HepG2 (cell line): Measurements from ENCODE around the gene HCRTR1. TPM values are rescaled to one million over a fixed set of nuclear protein-coding genes. Genes with fewer than 3 reads are reported as not detected.

ENCODE experiments used
- ATAC-seq: fragments of 200-7000 bp; cut with Tn5 transposase; 3 replicates; pipeline ENCODE4 v1.9.1; 2020; ENCODE audit warnings: mild to moderate bottlenecking, moderate library complexity
- BruUV-seq: library from RNA; stranded (reverse); fragments of 400-500 nt; replicated peaks from 2 replicates; lab custom pipeline; 2021; lab: Mats Ljungman, UMichigan
- CTCF ChIA-PET: fragments of 300-600 bp; formaldehyde crosslinking; extraction: SDS; loops from one replicate; lab custom pipeline; 2021; ENCODE audit warnings: low total read pairs, inconsistent platforms, low intra/inter-chr PET ratio; lab: Yijun Ruan, JAX
- POLR2A ChIA-PET: fragments of 350-600 bp; sonication (Branson Sonifier 250); formaldehyde crosslinking; loops from one replicate; lab custom pipeline; 2020; ENCODE audit warnings: antibody characterized with exemption, inconsistent platforms; lab: Yijun Ruan, JAX
- DNase-seq: peaks from one replicate; pipeline ENCODE4 v3.0.0-alpha.2; 2015; ENCODE audit warnings: low spot score
- FAIRE-seq: peaks from 3 replicates; lab custom pipeline; 2011; peaks lifted over from hg19 to GRCh38; lab: Jason Lieb, UNC
- H2AFZ ChIP-seq: one replicate; pipeline ENCODE4 v1.6.1; 2011; ENCODE audit warnings: low read length, inconsistent platforms
- H3K27ac ChIP-seq: fragments of 300-600 bp; 3 replicates; pipeline ENCODE4 v1.8.0; 2011; ENCODE audit warnings: mixed run types, mild to moderate bottlenecking, mixed read lengths, low read length, inconsistent platforms; ENCODE audit not compliant: insufficient read depth; ENCODE audit errors: extremely low read length
- H3K27me3 ChIP-seq, 2 experiments: fragments of 200-600 bp in 1 of 2; 2 replicates in 1 of 2; 3 replicates in 1 of 2; pipeline versions ENCODE4 v1.6.0 to v1.8.0; 2011; ENCODE audit warnings: low read length in 2 of 2, mild to moderate bottlenecking in 2 of 2, moderate library complexity in 2 of 2, inconsistent platforms in 1 of 2; ENCODE audit not compliant: insufficient read depth in 2 of 2, control insufficient read depth in 1 of 2
- H3K36me3 ChIP-seq, 2 experiments: fragments of 200-600 bp in 1 of 2; replicated peaks in 1 of 2; 2 replicates in 1 of 2; 3 replicates in 1 of 2; pipeline versions ENCODE4 v1.5.1 to v1.8.0; 2011; ENCODE audit warnings: low read length in 2 of 2, inconsistent platforms in 1 of 2; ENCODE audit not compliant: insufficient read depth in 2 of 2, control insufficient read depth in 1 of 2
- H3K4me1 ChIP-seq: 2 replicates; pipeline ENCODE4 v1.5.1; 2012; ENCODE audit warnings: low read length, inconsistent platforms; ENCODE audit not compliant: insufficient read depth
- H3K4me2 ChIP-seq: 2 replicates; pipeline ENCODE4 v1.6.0; 2011; ENCODE audit warnings: low read depth, low read length, inconsistent platforms
- H3K4me3 ChIP-seq, 3 experiments: fragments of 200-600 bp in 1 of 3; sonication (generic), shearing (Covaris generic) in 1 of 3; replicated peaks in 1 of 3; 2 replicates each; pipeline ENCODE4 v1.5.1; 2011 to 2016; ENCODE audit warnings: low read length in 3 of 3, inconsistent platforms in 2 of 3, low read depth in 2 of 3, mild to moderate bottlenecking in 2 of 3, control low read depth in 1 of 3, mixed read lengths in 1 of 3; ENCODE audit not compliant: insufficient read depth in 1 of 3
- H3K79me2 ChIP-seq: one replicate; pipeline ENCODE4 v1.6.1; 2011; ENCODE audit warnings: low read length, inconsistent platforms; ENCODE audit not compliant: insufficient read depth
- H3K9ac ChIP-seq: 2 replicates; pipeline ENCODE4 v1.6.0; 2011; ENCODE audit warnings: mild to moderate bottlenecking, low read depth, low read length, inconsistent platforms; ENCODE audit not compliant: insufficient read depth
- H3K9me3 ChIP-seq: 2 replicates; pipeline ENCODE4 v1.5.1; 2012; ENCODE audit warnings: mild to moderate bottlenecking, low read length
- H4K20me1 ChIP-seq: 2 replicates; pipeline ENCODE4 v1.6.0; 2011; ENCODE audit warnings: inconsistent platforms, mild to moderate bottlenecking, low read length, moderate library complexity; ENCODE audit not compliant: insufficient read depth
- KDM3A ChIP-seq: IDR thresholded peaks from 2 replicates; pipeline ENCODE4 v1.6.1; 2018; ENCODE audit warnings: low read depth, missing compliant biosample characterization
- KLF16 ChIP-seq, 2 experiments: sonication (generic) in 1 of 2; formaldehyde crosslinking in 1 of 2; IDR thresholded peaks; 2 replicates each; pipeline versions ENCODE4 v1.6.1 to v1.8.0; 2016 to 2023; ENCODE audit warnings: missing genetic modification reagents in 2 of 2, missing compliant biosample characterization in 1 of 2
- SIX4 ChIP-seq: sonication (generic); formaldehyde crosslinking; IDR thresholded peaks from 2 replicates; pipeline ENCODE4 v1.4.0; 2020; ENCODE audit warnings: missing genetic modification reagents
- ZBTB7A ChIP-seq: sonication (generic); formaldehyde crosslinking; IDR thresholded peaks from 2 replicates; pipeline ENCODE4 v1.8.0; 2022; ENCODE audit warnings: mild to moderate bottlenecking, missing genetic modification reagents
- ZNF577 ChIP-seq: sonication (generic); formaldehyde crosslinking; IDR thresholded peaks from 2 replicates; pipeline ENCODE4 v1.4.0; 2020; ENCODE audit warnings: mild to moderate bottlenecking, low read depth, missing genetic modification reagents, borderline replicate concordance
- ZNF670 ChIP-seq: sonication (generic); formaldehyde crosslinking; IDR thresholded peaks from 2 replicates; pipeline ENCODE4 v1.8.0; 2022; ENCODE audit warnings: mild to moderate bottlenecking, missing genetic modification reagents, borderline replicate concordance
- ZNF703 ChIP-seq: sonication (generic); formaldehyde crosslinking; IDR thresholded peaks from 2 replicates; pipeline ENCODE4 v1.5.1; 2020; ENCODE audit warnings: missing genetic modification reagents, mild to moderate bottlenecking, moderate library complexity, borderline replicate concordance
- WGBS: methylation state at CpG from one replicate; pipeline ENCODE4 v1.1.6; 2017; ENCODE audit warnings: low lambda C conversion rate; 5-methylcytosine and 5-hydroxymethylcytosine counted together
- in situ Hi-C: cut with HindIII; loops from 2 replicates; pipeline ENCODE4 v1.10.0; 2017; ENCODE audit warnings: low pct_unique_long_range_greater_than_20kb; ENCODE audit not compliant: extremely low pct_ligation_motif_present
- intact Hi-C: fragments of 100-400 bp; cut with micrococcal nuclease; formaldehyde crosslinking; loops from one replicate; pipeline ENCODE4 v1.10.0; 2022; ENCODE audit not compliant: unreplicated experiment
- polyA plus RNA-seq, 8 experiments: library from polyadenylated mRNA; depleted of rRNA in 3 of 8; stranded (reverse) in 7 of 8; unstranded in 1 of 8; fragments of >200 nt; fragmentation: Illumina TruSeq in 4 of 8; extraction: Trizol in 4 of 8; gene quantifications; 2 replicates each; pipeline versions ENCODE4 v1.2.1 to v1.2.3, GENCODE V29; 2011 to 2016; ENCODE audit warnings: low read depth in 4 of 8, missing spikeins in 1 of 8, mixed read lengths in 1 of 8; ENCODE audit not compliant: insufficient read depth in 1 of 8
- total RNA-seq, 5 experiments: library from RNA; depleted of rRNA; stranded (reverse); fragments of >200 nt; fragmentation: Illumina TruSeq; extraction: Trizol; gene quantifications; 2 replicates each; pipeline ENCODE4 v1.2.3, GENCODE V29; 2016; ENCODE audit warnings: low read depth in 1 of 5
- TF ChIP-seq, protein P1 (sequence below), 2 experiments: sonication (generic) in 1 of 2; formaldehyde crosslinking in 1 of 2; IDR thresholded peaks; 2 replicates each; pipeline versions ENCODE4 v1.5.1 to v1.6.1; 2011 to 2020; ENCODE audit warnings: borderline replicate concordance in 1 of 2, low read depth in 1 of 2, low read length in 1 of 2, mild to moderate bottlenecking in 1 of 2, missing genetic modification reagents in 1 of 2, moderate library complexity in 1 of 2
- TF ChIP-seq, protein P2 (sequence below): sonication (generic); formaldehyde crosslinking; IDR thresholded peaks from 2 replicates; pipeline ENCODE4 v1.4.0; 2020; ENCODE audit warnings: mild to moderate bottlenecking, missing genetic modification reagents

The HCRTR1 gene
- total and polyA plus RNA-seq, 2 of the 13 experiments (the other 11 are each of a cell fraction or from before 2014, with no cell fraction given) = not detected

DNA sequence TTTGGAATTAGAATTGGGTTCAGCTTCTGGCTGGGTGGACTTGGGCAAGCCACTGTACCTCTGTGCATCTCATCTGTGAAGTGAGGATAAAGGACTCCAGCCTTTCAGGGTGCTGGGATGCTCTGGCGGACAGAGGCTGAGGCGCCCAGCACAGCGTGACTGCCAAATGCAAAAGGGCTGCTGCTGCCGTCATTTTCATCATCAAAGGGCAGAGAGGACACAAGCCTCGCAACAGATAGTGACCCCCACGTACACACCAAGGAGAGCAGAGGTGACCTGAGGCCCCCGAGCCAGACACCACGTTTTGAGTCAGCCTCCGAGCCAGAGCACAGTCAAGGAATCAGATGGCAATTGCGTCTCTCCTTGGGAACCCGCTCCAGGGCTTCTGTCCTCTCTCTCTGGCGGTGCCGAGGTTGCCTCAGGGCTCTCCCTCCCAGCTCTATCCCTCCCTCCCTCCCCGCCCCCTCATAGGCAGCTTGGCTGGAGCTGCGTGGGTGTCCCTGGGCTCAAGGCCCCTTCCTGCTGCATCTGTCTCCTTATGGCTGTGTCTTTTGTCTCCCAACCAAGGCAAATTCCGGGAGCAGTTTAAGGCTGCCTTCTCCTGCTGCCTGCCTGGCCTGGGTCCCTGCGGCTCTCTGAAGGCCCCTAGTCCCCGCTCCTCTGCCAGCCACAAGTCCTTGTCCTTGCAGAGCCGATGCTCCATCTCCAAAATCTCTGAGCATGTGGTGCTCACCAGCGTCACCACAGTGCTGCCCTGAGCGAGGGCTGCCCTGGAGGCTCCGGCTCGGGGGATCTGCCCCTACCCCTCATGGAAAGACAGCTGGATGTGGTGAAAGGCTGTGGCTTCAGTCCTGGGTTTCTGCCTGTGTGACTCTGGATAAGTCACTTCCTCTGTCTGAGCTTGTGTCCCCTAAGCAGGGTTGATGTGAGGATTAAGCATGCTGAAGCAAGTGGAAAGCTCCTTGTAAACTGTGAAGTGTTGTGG, 9.0 kb downstream of the HCRTR1 start:
- TSS peak; percentile 24 for BruUV-seq

More for the DNA sequence above, 9.0 kb downstream of the HCRTR1 start:
- in situ Hi-C loops (no loop called here), intact Hi-C loops (no loop called here)
- H3K36me3 ChIP-seq = peaks cover 17 to 32% of the 10 kb centered on the region in 2 experiments; a peak in 4 of 5 replicates
- H3K79me2 ChIP-seq = no peaks in the 10 kb centered on the region
- POLR2A ChIA-PET = interaction anchor here (1.3 kb wide), 1 partner anchor 8 kb away, joined by 3 read pairs; no protein-coding TSS in a partner anchor
- H3K9ac ChIP-seq = no peak overlapping the region
- no peak overlapping the region for H3K4me2 ChIP-seq
- CTCF ChIA-PET = no interaction called here
- no peak overlapping the region for H3K4me3 ChIP-seq
- H3K27me3 ChIP-seq = no peaks in the 10 kb centered on the region
- DNase-seq (no peak), ATAC-seq (no peak), FAIRE-seq (no peak)
- no peaks in the 10 kb centered on the region for H4K20me1 ChIP-seq
- no peaks in the 10 kb centered on the region for H3K4me1 ChIP-seq
- WGBS = 91% methylated on average over 18 of the region's 23 CpGs
- TF ChIP-seq SIX4 (CRISPR knock-in tag) (no peak), ZNF577 (CRISPR knock-in tag) (no peak), ZNF670 (CRISPR knock-in tag) (no peak), KLF16 (CRISPR knock-in tag; IDR thresholded peaks at IDR 0.05) (no peak), ZNF703 (CRISPR knock-in tag) (no peak), ZBTB7A (no peak), KDM3A (no peak)
- TF ChIP-seq, protein P1, sequence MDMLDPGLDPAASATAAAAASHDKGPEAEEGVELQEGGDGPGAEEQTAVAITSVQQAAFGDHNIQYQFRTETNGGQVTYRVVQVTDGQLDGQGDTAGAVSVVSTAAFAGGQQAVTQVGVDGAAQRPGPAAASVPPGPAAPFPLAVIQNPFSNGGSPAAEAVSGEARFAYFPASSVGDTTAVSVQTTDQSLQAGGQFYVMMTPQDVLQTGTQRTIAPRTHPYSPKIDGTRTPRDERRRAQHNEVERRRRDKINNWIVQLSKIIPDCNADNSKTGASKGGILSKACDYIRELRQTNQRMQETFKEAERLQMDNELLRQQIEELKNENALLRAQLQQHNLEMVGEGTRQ (IDR thresholded peaks at IDR 0.05; ENCODE audit: low read depth, low read length) = no peak
- TF ChIP-seq, protein P1 (CRISPR knock-in tag; IDR thresholded peaks at IDR 0.05; ENCODE audit: borderline replicate concordance) = no peak
- TF ChIP-seq, protein P2, sequence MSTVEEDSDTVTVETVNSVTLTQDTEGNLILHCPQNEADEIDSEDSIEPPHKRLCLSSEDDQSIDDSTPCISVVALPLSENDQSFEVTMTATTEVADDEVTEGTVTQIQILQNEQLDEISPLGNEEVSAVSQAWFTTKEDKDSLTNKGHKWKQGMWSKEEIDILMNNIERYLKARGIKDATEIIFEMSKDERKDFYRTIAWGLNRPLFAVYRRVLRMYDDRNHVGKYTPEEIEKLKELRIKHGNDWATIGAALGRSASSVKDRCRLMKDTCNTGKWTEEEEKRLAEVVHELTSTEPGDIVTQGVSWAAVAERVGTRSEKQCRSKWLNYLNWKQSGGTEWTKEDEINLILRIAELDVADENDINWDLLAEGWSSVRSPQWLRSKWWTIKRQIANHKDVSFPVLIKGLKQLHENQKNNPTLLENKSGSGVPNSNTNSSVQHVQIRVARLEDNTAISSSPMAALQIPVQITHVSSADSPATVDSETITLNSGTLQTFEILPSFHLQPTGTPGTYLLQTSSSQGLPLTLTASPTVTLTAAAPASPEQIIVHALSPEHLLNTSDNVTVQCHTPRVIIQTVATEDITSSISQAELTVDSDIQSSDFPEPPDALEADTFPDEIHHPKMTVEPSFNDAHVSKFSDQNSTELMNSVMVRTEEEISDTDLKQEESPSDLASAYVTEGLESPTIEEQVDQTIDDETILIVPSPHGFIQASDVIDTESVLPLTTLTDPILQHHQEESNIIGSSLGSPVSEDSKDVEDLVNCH = no peak
- no peak overlapping the region for H2AFZ ChIP-seq
- no peak overlapping the region for H3K27ac ChIP-seq
- H3K9me3 ChIP-seq = no peaks in the 10 kb centered on the region
